Hepatocyte (in vitro differentiated cells): ENCODE measurements around the gene WAC. TPM values are rescaled to one million over a fixed set of nuclear protein-coding genes. Genes with fewer than 3 reads are reported as not detected.
A peak's percentile ranks its signal among the peaks of the same experiment; 100 is the strongest.

ENCODE experiments used
- DNase-seq: peaks from one replicate; pipeline ENCODE4 v3.0.0-alpha.2; 2016; ENCODE audit warnings: low spot score
- H2AFZ ChIP-seq: fragments of 200-600 bp; sonication (generic); 2 replicates; pipeline ENCODE4 v1.6.0; 2016; ENCODE audit warnings: antibody characterized with exemption, mild to moderate bottlenecking
- H3K27ac ChIP-seq: fragments of 200-600 bp; sonication (generic); 2 replicates; pipeline ENCODE4 v1.5.1; 2016; ENCODE audit warnings: mild to moderate bottlenecking
- H3K27me3 ChIP-seq: fragments of 200-600 bp; sonication (generic); 2 replicates; pipeline ENCODE4 v1.6.1; 2016
- H3K36me3 ChIP-seq: fragments of 200-600 bp; sonication (generic); replicated peaks from 2 replicates; pipeline ENCODE4 v1.5.1; 2016; ENCODE audit warnings: low read depth; ENCODE audit not compliant: insufficient read depth
- H3K4me1 ChIP-seq: fragments of 200-600 bp; sonication (generic); 2 replicates; pipeline ENCODE4 v1.5.1; 2016; ENCODE audit warnings: mild to moderate bottlenecking, moderate library complexity; ENCODE audit not compliant: insufficient read depth
- H3K4me2 ChIP-seq: fragments of 200-600 bp; sonication (generic); 2 replicates; pipeline ENCODE4 v1.6.0; 2016
- H3K4me3 ChIP-seq: fragments of 200-600 bp; sonication (generic); 2 replicates; pipeline ENCODE4 v1.5.1; 2016; ENCODE audit warnings: mild to moderate bottlenecking
- H3K79me2 ChIP-seq: fragments of 200-600 bp; sonication (generic); 2 replicates; pipeline ENCODE4 v1.6.0; 2017; ENCODE audit warnings: mild to moderate bottlenecking
- H3K9me2 ChIP-seq: fragments of 200-600 bp; sonication (generic); replicated peaks from 2 replicates; pipeline ENCODE4 v1.6.0; 2017; ENCODE audit warnings: mild to moderate bottlenecking; ENCODE audit not compliant: insufficient read depth
- H3K9me3 ChIP-seq: fragments of 200-600 bp; sonication (generic); 2 replicates; pipeline ENCODE4 v1.5.1; 2016; ENCODE audit warnings: low read depth, mild to moderate bottlenecking
- H4K20me1 ChIP-seq: fragments of 200-600 bp; sonication (generic); 2 replicates; pipeline ENCODE4 v1.6.0; 2016; ENCODE audit warnings: mild to moderate bottlenecking; ENCODE audit not compliant: insufficient read depth, poor library complexity, severe bottlenecking
- CTCF ChIP-seq: fragments of 200-600 bp; sonication (generic); IDR thresholded peaks from 2 replicates; pipeline ENCODE4 v1.5.1; 2016; ENCODE audit warnings: antibody characterized with exemption, mild to moderate bottlenecking; ENCODE audit not compliant: poor library complexity
- EZH2 ChIP-seq: fragments of 200-600 bp; sonication (generic); IDR thresholded peaks from 2 replicates; pipeline ENCODE4 v1.6.1; 2016; ENCODE audit warnings: antibody characterized with exemption, mild to moderate bottlenecking, borderline replicate concordance
- EZH2phosphoT487 ChIP-seq: fragments of 200-600 bp; sonication (generic); IDR thresholded peaks from one replicate; pipeline ENCODE4 v1.6.1; 2018; ENCODE audit warnings: antibody characterized with exemption, mild to moderate bottlenecking, low read depth, moderate library complexity; ENCODE audit not compliant: unreplicated experiment, severe bottlenecking
- WGBS: methylation state at CpG from one replicate; pipeline ENCODE4 v1.1.6; 2016; ENCODE audit warnings: low lambda C conversion rate; ENCODE audit errors: missing lambda C conversion rate; 5-methylcytosine and 5-hydroxymethylcytosine counted together
- polyA plus RNA-seq: library from polyadenylated mRNA; unstranded; fragments of >200 nt; fragmentation: Nextera tagmentation; extraction: Ambion mirVana; gene quantifications from 2 replicates; pipeline ENCODE4 v1.2.1, GENCODE V29; 2016
- total RNA-seq: library from RNA; depleted of rRNA; stranded (reverse); fragments of >200 nt; gene quantifications from 2 replicates; pipeline ENCODE4 v1.2.3, GENCODE V29; 2014

The WAC gene
- total and polyA plus RNA-seq, 2 experiments from 2014 or later: 59.4 to 94.6 TPM

- Histone ChIP-seq H3K9me3 (no peaks in the 10 kb centered on the region), H3K79me2 (peaks cover 99% of the 10 kb centered on the region), H3K36me3 (no peaks in the 10 kb centered on the region), H2AFZ (no peak overlapping the region), H3K4me3 (no peak overlapping the region), H4K20me1 (peaks cover 96% of the 10 kb centered on the region), H3K27ac (no peak overlapping the region), H3K4me2 (no peak overlapping the region), H3K4me1 (peaks cover 25% of the 10 kb centered on the region), H3K9me2 (no peaks in the 10 kb centered on the region), H3K27me3 (no peaks in the 10 kb centered on the region)
- WGBS: 100% methylated on average over 2 of the region's 2 CpGs
- DNase-seq: no peak
- TF ChIP-seq EZH2phosphoT487 (no peak), EZH2 (no peak), CTCF (no peak)
Observed at GRCh38 chr10:28555358-28555757, 22.4 kb downstream of the WAC start.

GRCh38 chr10:28556142-28556541 is 23.2 kb downstream of the WAC start:
- Histone ChIP-seq H3K4me2 (no peak overlapping the region), H2AFZ (no peak overlapping the region), H3K79me2 (peaks cover 99% of the 10 kb centered on the region), H4K20me1 (peaks cover 96% of the 10 kb centered on the region), H3K36me3 (no peaks in the 10 kb centered on the region), H3K27ac (no peak overlapping the region), H3K4me3 (no peak overlapping the region), H3K4me1 (peaks cover 21% of the 10 kb centered on the region), H3K9me3 (no peaks in the 10 kb centered on the region), H3K27me3 (no peaks in the 10 kb centered on the region), H3K9me2 (no peaks in the 10 kb centered on the region)
- no peak for DNase-seq
- 94% methylated on average over 2 of the region's 2 CpGs for WGBS
- no peak for TF ChIP-seq EZH2phosphoT487
- TF ChIP-seq EZH2: no peak

- Histone ChIP-seq H3K4me2 (no peak overlapping the region), H3K36me3 (no peaks in the 10 kb centered on the region), H3K4me1 (peaks cover 9% of the 10 kb centered on the region), H3K9me2 (no peaks in the 10 kb centered on the region), H2AFZ (no peak overlapping the region), H3K4me3 (no peak overlapping the region), H3K9me3 (no peaks in the 10 kb centered on the region), H3K27me3 (no peaks in the 10 kb centered on the region), H3K79me2 (peaks cover 100% of the 10 kb centered on the region), H3K27ac (no peak overlapping the region), H4K20me1 (peaks cover 96% of the 10 kb centered on the region)
- 94% methylated on average over 3 of the region's 3 CpGs for WGBS
- no peak for DNase-seq
- TF ChIP-seq EZH2phosphoT487: no peak
- TF ChIP-seq CTCF: no peak
- no peak for TF ChIP-seq EZH2
Observed at GRCh38 chr10:28558186-28558585, 25.3 kb downstream of the WAC start.

GRCh38 chr10:28558923-28559508 is 26.1 kb downstream of the WAC start:
- DNase-seq: no peak
- Histone ChIP-seq H3K4me1 (peaks cover 5% of the 10 kb centered on the region), H3K79me2 (peaks cover 100% of the 10 kb centered on the region), H3K4me3 (no peak overlapping the region), H3K36me3 (no peaks in the 10 kb centered on the region), H3K9me3 (no peaks in the 10 kb centered on the region), H4K20me1 (peaks cover 96% of the 10 kb centered on the region), H2AFZ (no peak overlapping the region), H3K27ac (peak overlapping the region; percentile 29), H3K4me2 (no peak overlapping the region), H3K27me3 (no peaks in the 10 kb centered on the region), H3K9me2 (no peaks in the 10 kb centered on the region)
- TF ChIP-seq EZH2phosphoT487: no peak
- TF ChIP-seq CTCF: no peak
- no peak for TF ChIP-seq EZH2
- 81% methylated on average over 8 of the region's 8 CpGs for WGBS
